ENCODE data around the gene PTPRK.

The PTPRK gene

DNA sequence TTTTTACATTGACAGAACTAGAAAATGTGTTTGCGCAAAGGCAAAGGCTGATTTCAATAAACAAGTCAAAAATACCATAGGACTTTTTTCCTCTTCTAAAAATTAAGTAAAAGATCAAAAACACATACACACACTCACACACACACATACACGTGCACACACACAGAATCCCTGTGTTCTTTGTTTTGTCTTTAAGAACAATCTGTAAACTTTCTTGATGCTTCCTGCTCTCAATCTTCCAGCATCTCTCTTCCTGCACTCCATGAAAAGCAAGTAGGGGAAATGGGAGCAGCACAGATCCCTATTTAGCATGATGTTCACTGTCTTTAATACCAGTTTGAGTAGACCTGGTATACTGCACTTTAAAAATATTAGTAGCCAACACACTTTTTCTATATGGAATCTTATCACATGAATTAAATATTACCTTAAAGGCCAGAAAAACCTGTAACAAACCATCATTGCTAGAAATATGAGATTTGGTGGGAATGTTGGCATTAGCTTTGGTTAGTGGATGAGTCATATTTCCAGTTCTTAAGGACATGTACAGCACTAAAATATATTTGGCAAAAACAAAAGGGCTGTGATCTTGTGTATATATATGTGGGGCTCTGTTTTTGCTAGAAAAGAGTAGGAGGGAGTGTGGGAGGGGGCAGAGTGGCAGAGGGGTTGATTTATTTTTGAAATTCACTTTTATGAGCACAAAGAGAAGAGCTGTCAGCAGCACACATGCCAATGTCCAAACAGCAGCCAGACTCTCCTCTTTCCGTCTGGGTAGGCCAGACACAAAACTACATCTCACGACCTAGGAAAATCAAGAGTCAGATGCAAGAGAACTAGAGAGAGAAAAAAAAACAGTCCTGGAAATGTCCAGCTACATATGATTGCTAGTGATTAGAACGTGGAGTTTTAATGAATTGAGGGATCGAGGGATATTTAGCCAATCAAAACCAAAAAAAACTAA, 4.6 kb downstream of the PTPRK start:
- DNase-seq = peak; percentile 45

DNA sequence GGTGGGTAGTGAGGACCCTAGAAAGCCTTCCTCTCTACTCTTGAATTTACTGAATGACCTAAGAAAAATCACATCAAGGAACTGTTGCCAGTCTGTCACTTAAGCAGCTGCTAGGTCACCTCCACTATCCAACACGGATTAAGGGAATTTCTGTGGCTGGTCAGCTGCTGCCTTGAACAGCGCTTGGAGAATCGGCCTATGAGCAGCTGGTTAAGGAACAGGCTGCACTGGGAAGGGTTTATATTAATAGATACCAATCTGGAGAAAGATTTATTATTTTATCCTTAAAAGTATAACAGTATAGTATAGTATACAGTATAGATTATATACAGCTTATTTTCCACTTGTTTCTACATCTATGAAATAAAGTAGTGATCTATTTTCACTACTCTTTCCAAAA, 6.5 kb downstream of the PTPRK start:
- no peak for DNase-seq

DNA sequence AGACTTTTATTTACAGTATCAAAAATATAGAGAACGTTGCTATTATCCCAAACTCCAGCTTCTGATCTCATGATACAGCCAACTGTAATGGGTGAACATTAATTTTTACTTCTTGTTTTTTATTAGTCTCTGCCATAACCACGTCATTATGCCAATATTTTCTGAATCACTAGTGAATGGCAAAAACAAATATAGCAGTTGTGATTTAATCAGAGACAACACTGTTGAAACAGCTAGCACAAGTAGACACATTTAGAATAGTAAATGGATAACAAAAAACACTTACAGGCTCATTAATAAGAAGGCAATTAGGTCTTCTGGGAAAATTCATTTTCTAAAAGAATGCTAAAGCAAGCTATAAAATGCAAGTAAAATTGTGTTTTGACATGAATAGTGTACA, 8.1 kb downstream of the PTPRK start:
- no peak for DNase-seq

DNA sequence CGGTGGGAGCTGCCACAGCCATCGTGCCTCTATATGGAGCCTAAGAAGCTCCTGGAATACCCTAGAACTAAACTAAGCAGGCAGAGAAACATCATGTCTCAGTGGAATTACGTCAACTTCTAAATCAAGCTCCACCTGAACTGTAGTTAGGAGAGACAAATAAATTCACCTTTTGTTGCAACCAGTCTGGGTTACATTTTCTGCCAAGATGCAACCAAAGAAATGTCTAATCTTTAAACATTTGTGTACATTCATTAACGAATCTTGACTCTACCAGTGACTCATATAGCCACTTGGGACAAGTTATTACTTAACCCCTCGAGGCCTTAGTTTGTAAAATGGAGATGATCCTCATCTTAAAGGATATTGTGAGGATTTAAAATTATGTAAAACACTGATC, 8.9 kb downstream of the PTPRK start:
- peak; percentile 44 for DNase-seq

DNA sequence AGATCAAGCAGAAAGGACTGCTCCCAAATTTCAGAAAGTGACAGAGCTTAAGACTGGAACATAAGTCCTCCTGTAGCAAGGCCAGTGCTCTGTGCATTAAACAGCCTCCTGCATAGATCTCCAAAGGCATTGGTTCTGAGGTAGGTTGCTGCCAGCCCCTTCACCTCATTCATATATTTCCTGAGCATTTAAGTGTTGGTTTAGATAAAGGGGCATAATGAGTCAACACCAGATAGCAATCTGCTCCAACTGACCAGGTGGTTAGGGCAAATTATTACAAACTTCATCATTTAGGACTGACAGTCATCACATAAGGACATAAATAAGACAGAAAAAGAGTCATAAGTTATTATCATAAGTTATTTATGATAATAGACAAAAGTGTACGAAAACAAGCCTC, 10.7 kb downstream of the PTPRK start:
- DNase-seq = no peak

DNA sequence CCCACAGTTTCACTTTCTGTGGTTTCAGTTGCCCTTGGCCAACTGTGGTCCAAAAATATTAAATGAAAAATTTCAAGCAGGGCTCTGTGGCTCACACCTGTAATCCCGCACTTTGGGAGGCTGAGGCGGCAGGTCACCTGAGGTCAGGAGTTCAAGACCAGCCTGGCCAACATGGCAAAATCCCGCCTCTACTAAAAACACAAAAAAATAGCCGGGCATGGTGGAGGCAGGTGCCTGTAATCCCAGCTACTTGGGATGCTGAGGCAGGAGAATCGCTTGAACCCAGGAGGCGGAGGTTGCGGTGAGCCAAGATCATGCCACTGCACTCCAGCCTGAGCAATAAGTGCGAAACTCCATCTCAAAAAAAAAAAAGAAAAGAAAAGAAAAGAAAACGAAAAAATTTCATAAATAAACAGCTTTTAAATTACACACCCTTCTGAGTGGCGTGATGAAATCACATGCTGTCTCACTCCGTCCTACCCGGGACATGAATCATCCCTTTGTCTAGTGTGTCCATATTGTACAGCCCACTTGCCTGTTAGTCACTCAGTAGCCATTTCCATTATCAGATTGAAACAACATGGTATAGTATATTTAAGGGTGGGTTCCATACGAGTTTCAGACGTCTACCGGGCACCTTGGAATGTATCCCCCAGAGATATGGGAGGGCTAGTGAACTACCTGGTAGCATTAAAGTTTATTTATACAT, 11.7 kb downstream of the PTPRK start:
- peak; percentile 92 for DNase-seq

DNA sequence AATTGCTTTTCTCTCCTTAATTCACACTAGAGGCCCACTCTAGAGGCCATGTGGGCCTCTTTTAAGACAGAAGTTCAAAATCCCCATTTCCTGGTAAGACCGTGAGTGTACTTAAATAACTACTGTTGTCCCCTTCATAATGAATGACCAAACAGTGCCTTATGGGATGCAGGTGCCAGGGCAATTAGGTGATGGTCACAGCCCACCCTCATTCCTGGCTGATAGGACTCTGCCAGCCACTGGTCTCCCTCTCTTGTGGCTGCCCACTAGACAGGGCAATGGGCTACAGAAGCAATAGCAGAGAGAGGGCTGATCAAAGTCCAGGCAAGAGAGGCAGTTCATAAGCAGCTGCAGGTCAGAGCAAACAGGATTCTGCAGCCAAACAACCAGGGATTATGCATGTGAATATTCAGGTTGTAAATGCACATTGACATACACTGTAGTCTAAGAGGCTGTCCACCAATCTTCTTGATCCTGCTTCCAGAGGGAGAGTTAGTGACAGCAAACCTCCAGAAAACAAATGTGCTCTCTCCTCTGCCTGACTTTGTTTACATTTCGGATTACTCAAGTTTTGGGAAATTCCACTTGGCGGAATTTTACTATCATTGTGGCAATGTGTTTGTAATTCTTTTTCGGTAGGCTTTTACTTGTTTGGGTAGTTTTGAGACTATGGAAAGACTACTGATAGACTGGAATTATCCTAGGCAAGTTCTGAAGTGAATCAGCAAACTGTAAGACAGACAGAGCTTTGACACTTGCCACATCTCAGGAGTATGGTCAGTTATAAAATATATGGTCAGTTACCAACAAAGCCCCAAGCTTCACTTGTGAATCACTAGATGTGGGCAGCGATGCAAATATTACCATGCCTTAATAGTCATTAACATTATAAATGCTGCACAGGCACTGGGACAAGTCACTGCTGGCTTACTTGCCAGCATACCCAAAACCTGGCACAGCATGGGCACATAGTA, 12.8 kb downstream of the PTPRK start:
- DNase-seq = peak; percentile 60

DNA sequence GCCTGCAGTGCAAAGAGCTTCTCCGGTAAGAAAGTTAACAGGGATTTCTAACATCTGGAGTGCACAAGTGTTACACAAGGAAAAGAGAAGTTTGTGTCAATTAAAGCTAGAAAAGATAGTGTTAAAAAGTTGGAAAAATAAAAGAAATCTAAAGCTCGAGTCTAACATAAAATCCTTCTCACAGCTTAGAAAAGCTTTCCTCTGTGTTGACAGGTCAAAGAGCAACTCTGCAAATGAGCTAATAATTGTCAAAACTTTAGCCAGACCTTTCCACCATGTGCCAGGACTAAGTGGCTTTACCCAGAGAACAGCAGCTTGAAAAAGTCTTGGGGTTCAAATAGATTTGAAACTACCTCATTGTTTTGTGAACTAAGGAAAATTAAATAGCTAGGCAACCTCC, 14.8 kb downstream of the PTPRK start:
- DNase-seq = no peak

DNA sequence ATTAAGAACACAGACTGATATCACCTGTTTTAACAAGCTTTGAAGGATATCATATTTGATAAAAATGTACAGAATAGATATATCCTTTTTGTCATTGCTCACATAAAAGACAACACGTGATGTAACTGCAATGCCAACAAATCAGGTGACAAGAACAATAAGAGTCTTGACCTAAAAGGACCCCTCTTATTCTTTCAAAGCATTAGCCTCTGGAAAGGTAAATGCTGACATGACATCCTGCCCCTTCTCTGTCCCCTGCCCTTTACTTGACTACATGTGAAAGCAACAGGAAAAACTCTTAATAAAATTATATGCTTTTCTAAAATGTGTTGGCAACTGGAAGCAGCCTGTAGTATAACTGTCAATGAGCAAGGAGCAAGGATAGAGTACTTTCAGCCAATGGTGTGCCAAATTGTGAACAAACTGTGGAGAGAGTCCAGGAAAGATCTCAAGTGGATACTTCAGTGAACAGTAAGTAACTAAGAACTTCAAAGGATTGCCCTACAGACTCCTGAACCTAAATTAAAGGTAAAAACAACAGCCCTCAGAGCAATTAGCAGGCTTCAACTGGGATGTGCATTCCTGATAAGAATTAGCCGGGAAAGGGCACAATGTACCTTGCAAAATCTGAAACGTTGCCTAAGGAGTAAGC, 16.3 kb downstream of the PTPRK start:
- no peak for DNase-seq

DNA sequence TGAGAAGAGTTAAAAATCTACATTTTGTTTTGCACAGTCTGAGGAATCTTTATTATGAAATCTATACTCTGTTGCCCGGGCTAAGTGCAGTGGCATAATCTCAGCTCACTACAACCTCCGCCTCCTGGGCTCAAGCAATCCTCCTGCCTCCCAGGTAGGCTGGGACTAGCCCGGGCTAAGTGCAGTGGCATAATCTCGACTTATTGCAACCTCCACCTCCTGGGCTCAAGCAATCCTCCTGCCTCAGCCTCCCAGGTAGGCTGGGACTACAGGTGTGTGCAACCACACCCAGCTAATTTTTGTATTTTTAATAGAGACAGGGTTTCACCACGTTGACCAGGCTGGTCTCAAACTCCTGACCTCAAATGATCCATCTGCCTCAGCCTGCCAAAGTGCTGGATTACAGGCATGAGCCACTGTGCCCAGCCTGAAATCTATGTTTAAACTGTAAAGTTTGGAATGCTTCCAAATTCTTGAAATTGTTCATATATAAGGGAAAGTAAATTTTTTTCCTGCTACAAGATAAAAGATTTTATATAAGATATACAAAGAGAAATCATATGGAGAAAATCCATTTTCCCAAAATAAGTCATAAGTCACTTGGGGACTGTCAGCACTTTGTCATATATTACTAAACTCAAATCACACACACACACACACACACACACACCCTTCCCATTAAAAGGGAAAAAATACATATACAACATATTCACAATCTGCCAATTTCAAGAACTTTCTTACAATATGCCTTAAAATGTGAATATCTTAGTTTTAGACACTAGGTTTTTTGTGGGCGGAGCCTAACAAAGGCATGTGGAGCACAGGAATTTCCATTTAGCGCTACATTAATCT, 19.4 kb downstream of the PTPRK start:
- DNase-seq = peak; percentile 52

DNA sequence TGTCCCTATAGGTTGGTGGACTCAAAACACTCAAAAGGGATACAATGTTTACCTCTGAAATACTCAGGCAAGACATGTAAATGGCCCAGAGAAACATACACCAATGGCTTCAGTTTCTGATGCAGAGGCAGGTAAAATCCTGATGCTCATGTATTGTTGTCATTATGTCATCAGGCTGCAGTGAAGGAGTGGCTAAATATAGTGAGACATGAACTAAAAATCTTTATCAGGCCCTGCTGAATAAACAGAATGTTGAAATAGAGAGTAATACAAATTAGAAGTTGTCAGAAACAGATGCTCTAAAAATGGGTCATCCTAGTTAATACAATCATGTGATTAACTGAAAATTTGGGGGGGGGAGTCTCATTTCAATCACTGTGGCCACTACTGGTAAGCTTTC, 20.4 kb downstream of the PTPRK start:
- DNase-seq = peak; percentile 72

DNA sequence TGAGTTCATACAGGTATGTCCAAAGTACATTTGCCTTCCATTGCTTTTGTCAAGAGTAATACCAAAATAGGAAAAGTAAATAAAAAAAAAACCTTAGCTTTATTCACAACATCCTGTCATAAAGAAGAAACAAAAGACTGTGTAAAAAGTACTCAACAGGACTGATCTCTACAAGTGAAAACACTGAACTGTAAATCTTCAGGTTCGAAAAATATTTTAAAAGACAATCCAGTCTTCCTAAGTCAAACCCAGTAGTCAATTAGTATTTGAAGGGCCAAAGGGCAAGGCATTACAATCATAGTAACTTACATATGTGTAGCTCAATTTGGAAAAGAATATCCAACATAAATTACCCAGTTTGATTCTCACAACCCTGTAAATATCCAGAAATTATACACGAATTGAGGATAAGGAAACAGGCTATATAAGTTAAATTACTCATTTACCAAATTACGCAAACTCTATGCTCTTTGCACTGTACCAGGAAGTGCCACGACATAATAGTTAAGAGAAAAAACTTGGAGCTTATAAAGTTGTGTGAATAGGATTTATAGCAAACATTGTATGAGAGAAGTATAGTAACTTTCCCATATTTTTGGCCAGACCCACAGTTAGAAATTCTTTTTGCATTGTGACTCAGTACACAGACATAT, 21.2 kb downstream of the PTPRK start:
- peak; percentile 73 for DNase-seq

DNA sequence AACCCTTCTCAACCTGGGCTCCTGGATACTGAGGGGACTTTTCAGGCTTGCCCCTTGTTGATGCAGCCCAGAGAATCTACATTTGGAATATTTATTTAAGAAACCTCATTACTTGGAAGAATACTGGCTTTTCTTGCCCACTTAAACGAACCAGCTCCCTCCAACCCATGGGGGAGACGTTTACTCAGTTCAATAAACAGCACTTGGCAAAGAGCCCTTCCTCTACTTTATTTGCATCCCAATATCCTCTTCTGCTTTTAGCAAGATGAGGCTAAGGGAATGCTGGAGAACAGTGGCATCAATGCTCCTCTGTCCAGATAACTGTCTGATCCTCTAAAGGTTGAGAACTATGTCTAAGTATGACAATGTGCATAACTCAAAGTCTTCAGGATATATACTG, 22.2 kb downstream of the PTPRK start:
- no peak for DNase-seq

DNA sequence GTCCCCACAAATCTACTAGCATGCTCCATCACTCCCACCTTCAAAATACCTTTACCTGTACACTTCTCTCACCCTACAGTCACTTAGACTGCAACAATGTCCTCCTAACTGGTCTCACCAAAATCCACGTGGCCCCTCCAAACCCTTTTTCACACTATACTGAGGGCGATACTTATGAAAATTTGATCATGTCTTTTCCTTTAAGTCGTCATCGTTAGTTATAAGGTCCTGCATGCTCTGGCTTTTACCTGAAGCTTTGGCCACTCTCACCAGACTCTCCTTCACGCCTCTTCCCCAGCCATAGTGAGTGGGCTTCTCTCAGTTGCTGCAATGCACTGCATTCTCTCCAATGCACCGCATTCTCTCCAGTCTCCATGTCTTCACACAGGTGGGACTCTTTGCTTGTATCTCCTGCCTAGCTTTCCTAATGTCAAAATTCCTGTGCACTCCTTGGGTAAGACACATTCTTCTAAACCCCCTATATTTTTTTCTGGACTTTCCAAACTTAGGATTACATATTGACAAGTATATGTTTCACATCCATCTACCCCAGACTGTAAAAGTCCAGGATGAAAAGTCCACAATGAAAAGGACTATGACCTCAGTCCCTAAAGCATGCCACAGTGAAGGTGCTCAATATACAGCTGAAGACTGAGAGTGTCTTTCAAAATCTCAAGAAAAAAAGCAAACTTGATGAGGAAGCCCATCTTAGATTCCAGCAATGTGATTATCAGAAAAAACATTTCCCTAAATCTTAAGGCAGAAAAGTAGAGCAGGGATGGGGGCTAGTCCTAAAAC, 24.7 kb downstream of the PTPRK start:
- no peak for DNase-seq

DNA sequence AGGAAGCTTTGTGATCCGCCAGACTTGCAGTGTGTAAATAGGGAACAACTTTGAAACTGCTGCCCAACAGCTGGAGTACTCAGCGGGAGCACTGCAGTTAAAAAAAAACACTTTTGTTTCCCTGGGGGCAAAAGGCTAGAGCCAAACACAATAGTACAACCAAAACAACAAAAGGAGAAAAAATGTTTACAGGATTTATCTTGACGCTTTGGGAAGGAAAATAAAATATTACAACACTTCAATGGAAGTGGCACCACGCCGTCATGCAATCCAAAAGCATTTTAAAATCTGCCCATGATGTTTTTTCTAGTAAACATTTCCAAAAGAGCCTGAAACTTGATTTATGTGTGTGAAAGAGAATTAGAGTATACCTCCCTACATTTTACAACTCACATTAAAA, 26.0 kb downstream of the PTPRK start:
- no peak for DNase-seq

DNA sequence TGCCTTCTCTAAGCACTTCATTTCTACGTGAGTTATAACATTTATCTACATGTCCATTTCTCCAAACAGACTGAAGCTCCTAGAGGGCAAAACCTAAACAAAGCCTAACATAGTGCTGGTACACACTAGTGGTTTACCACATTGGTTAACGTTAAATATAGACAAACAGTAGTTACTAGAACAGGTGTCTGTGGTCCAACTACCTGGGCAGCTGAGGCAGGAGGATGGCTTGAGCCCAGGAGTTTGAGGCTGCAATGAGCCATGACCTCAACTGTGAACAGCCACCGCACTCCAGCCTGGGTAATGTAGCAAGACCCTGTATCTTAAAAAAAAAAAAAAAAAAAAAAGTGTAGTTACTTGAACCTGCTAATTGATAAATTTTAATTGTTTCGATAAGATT, 26.5 kb downstream of the PTPRK start:
- no peak for DNase-seq

DNA sequence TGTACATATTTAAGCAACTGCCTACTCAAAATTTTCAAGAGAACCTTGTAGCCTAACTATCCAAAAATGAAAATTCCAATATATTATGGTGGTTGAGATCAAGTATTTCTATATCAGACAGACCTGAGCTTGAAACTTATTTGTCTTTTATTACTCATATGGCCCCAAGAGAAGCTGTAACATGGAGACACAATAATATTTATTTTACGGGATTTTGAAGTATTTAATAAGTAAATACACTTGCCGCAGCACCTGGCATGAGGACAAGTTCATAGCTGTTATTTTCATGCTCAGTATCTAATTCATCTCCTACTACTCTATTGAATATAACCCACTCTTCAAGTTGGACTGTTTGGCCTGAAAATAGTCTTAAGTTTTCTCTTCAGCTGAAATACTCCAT, 28.0 kb downstream of the PTPRK start:
- no peak for DNase-seq

DNA sequence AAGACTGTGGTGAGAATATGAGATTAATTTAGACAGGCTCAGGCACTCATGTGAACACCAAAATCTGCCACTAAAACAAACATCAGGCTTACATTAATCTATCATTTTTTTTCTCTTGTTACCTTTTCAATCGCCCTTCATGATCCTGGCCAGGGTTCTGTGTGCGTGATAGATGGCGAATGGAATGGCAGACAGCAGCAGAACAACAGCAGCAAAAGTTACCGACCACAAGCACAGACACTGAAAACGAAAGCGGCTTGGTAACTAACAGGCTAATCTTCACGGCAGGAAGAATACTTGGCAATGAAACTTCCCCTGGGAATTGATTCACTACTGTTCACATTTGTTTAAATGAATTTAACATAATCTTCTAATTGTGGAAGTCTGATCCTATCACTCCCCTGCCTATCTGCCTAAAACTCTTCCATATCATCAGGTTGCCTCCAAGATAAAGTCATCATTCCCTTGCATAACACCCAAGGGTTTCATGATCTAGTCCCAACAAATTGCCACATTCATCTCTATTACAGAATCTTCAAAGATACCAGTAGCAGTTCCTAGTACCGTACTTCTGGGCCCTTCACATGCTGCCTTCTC, 28.7 kb downstream of the PTPRK start:
- peak; percentile 72 for DNase-seq

DNA sequence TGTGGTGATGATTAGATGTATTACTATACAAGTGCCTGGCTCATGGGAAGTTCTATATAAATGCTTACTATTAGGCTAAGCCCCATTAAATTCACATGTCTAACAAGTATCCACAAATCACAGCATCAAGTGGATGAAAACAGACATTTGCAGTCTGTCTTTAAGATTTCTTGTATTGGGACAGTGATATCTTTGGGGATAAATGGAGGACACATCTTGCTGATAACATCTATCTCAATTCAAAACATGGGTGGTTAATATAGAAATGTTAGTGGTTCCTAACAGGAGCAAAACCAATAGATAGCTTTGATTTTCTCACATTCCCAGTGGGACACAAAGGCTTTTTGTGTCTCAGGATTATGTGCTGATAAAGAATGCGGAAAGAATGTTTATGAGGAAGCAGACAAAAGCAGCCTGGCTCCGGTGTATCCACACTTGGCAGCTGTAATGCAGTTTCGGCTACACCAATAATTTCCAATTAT, 29.3 kb downstream of the PTPRK start:
- DNase-seq = peak; percentile 32
